ENCODE data around the gene EFHC1. TPM values are rescaled to one million over a fixed set of nuclear protein-coding genes. Genes with fewer than 3 reads are reported as not detected.

The EFHC1 gene
- total RNA-seq, 1 donor from 2014 or later, result 29.0 TPM

DNA sequence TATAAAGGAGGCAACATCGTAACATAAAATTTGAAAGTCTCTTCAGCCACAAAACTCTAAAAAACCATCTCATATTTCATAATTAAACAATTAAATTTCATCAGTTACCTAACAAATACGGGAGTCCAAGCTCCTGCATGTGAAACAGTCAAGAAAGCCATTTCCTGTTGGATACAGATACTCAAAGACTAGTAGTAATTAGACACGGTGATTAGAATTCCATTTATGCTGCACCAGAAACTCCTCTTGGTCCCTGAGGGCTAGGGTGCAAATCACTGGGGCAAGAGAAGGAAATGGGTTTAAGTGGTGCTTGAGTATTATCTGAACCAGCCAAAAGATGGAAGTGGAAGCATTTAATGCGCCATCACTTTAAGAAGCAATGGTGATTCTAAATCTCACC lies 129.3 kb downstream of the EFHC1 start:
- H3K9me3 Mint-ChIP-seq (ENCODE audit: unreplicated experiment), result no peaks in the 10 kb centered on the region
- DNase-seq (ENCODE audit: low spot score), result no peak
- no peak overlapping the region for H3K4me3 Mint-ChIP-seq (ENCODE audit: unreplicated experiment)
- peaks cover 79% of the 10 kb centered on the region for H3K4me1 Mint-ChIP-seq (ENCODE audit: unreplicated experiment)
- H3K36me3 Mint-ChIP-seq (ENCODE audit: low read depth, unreplicated experiment), result peaks cover 20% of the 10 kb centered on the region
- TF ChIP-seq, protein P1, sequence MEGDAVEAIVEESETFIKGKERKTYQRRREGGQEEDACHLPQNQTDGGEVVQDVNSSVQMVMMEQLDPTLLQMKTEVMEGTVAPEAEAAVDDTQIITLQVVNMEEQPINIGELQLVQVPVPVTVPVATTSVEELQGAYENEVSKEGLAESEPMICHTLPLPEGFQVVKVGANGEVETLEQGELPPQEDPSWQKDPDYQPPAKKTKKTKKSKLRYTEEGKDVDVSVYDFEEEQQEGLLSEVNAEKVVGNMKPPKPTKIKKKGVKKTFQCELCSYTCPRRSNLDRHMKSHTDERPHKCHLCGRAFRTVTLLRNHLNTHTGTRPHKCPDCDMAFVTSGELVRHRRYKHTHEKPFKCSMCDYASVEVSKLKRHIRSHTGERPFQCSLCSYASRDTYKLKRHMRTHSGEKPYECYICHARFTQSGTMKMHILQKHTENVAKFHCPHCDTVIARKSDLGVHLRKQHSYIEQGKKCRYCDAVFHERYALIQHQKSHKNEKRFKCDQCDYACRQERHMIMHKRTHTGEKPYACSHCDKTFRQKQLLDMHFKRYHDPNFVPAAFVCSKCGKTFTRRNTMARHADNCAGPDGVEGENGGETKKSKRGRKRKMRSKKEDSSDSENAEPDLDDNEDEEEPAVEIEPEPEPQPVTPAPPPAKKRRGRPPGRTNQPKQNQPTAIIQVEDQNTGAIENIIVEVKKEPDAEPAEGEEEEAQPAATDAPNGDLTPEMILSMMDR (IDR thresholded peaks at IDR 0.05; ENCODE audit: unreplicated experiment), result no peak
- H3K27ac Mint-ChIP-seq (ENCODE audit: unreplicated experiment), result peak overlapping the region; percentile 52
- peaks cover 13% of the 10 kb centered on the region for H3K27me3 Mint-ChIP-seq (ENCODE audit: unreplicated experiment)

DNA sequence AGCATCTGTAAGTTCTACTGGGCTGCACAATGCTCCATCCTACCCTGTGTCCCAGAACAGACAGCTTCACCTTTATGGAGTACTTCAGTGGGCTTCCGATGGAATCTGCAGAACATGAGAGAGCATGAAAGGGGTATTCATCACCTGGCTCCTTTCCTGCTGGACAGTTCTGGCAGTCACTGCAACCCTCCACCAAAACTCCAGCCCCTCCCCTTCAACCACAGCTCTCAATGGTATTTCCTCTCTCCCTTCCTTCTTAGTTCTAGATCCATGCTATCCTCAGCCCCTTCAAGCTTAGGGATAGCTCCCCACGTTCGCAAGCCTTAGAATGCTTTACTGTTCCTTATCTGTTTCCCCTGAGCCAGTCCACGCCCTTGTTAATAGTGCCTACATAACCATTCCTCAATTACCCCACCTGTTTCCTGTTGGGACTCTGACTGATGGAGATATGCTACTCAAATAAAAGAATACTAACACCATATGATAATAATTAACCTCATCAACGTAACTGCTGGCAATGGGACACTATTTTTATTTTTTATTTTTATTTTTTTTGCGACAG lies 130.0 kb downstream of the EFHC1 start:
- Mint-ChIP-seq H3K4me3 (ENCODE audit: unreplicated experiment) (peak overlapping the region; percentile 76), H3K9me3 (ENCODE audit: unreplicated experiment) (no peaks in the 10 kb centered on the region), H3K27me3 (ENCODE audit: unreplicated experiment) (peaks cover 13% of the 10 kb centered on the region), H3K4me1 (ENCODE audit: unreplicated experiment) (peaks cover 74% of the 10 kb centered on the region), H3K36me3 (ENCODE audit: low read depth, unreplicated experiment) (peaks cover 20% of the 10 kb centered on the region), H3K27ac (ENCODE audit: unreplicated experiment) (peak overlapping the region; percentile 88)
- TF ChIP-seq, protein P1 (IDR thresholded peaks at IDR 0.05; ENCODE audit: unreplicated experiment), result no peak
- DNase-seq (ENCODE audit: low spot score), result no peak

DNA sequence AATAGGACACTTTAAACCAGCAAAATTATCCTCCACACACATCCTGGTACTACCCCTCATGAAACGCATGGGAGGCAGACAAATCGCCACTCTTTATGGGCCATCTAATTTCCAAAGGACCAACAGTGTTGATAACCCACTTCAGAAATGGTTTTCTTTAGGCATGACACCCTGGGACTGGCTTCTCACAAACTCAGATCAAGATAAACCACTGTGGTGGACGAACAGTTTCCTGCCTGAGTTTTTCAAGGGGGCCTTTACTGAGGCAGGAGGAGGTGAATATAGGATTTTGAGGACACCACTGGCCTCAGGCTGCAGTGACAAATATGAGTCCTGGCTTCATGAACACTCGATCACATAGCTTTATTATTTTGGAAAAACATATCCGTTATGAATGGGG lies 130.7 kb downstream of the EFHC1 start:
- Mint-ChIP-seq H3K27ac (ENCODE audit: unreplicated experiment) (no peak overlapping the region), H3K27me3 (ENCODE audit: unreplicated experiment) (peaks cover 11% of the 10 kb centered on the region), H3K36me3 (ENCODE audit: low read depth, unreplicated experiment) (peaks cover 17% of the 10 kb centered on the region), H3K9me3 (ENCODE audit: unreplicated experiment) (no peaks in the 10 kb centered on the region), H3K4me1 (ENCODE audit: unreplicated experiment) (peaks cover 68% of the 10 kb centered on the region), H3K4me3 (ENCODE audit: unreplicated experiment) (no peak overlapping the region)
- no peak for DNase-seq (ENCODE audit: low spot score)
- TF ChIP-seq, protein P1 (IDR thresholded peaks at IDR 0.05; ENCODE audit: unreplicated experiment), result no peak

DNA sequence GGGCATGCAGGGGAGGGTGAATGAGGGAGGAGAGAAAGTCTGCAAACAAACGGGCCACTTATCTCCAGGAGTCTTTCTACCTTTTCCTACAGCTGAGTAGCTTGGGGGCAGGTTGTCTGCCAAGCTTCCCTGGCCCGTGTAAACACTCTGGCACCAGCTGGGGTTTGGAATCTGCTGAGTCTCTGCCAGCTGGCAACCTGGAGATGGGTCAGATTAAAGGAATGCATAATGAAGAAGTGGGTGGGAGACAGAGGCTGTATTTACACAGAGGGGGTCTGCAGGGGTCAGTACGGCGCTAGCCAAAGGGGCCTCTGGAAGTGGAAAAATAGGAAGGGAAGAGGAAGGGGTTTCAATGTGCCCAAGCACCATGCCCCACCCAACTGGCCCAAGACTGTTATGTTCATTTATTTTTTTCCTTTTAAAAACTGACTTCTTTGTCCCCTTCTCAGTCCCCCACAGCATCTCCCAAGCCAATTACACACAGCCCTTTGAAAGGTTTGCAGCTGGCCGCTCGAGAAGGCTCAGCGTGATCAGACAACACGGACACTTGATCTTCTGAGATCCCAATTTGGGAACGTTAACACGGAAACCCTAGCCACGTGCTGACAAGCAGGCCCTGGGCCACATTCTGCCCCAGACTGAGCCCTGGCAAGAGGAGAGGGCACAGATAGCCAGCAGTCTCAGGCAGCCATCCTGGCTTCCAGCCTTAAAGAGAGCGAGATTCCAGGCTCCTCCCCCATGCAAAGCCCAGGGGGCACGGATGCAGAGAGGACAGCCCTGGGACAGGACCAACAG lies 131.5 kb downstream of the EFHC1 start:
- Mint-ChIP-seq H3K27me3 (ENCODE audit: unreplicated experiment) (peaks cover 7% of the 10 kb centered on the region), H3K27ac (ENCODE audit: unreplicated experiment) (peak overlapping the region; percentile 0), H3K4me3 (ENCODE audit: unreplicated experiment) (peak overlapping the region; percentile 23), H3K36me3 (ENCODE audit: low read depth, unreplicated experiment) (peaks cover 12% of the 10 kb centered on the region), H3K9me3 (ENCODE audit: unreplicated experiment) (no peaks in the 10 kb centered on the region), H3K4me1 (ENCODE audit: unreplicated experiment) (peaks cover 62% of the 10 kb centered on the region)
- no peak for DNase-seq (ENCODE audit: low spot score)
- TF ChIP-seq, protein P1 (IDR thresholded peaks at IDR 0.05; ENCODE audit: unreplicated experiment), result no peak

DNA sequence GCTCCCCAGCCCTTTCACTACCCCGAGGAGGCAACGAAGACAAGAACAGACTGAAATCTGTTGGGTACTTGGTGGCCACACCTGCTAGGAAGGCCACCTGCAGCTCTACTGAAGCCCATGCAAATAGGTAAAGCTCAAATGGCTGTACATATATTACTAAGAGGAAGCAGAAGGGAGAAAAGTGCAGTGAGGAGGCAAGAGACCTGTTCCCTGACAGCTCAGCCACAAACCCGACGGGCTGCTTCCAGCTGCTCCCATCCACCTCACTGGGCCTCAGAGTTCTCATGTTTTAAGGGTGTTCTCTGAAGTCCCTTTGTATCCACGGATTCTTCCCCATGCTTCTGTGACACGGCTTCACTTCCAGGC lies 132.1 kb downstream of the EFHC1 start:
- DNase-seq (ENCODE audit: low spot score), result no peak
- TF ChIP-seq, protein P1 (IDR thresholded peaks at IDR 0.05; ENCODE audit: unreplicated experiment), result no peak
- H3K27ac Mint-ChIP-seq (ENCODE audit: unreplicated experiment), result no peak overlapping the region
- no peak overlapping the region for H3K4me3 Mint-ChIP-seq (ENCODE audit: unreplicated experiment)
- H3K9me3 Mint-ChIP-seq (ENCODE audit: unreplicated experiment), result no peaks in the 10 kb centered on the region
- H3K36me3 Mint-ChIP-seq (ENCODE audit: low read depth, unreplicated experiment), result peaks cover 7% of the 10 kb centered on the region
- peaks cover 4% of the 10 kb centered on the region for H3K27me3 Mint-ChIP-seq (ENCODE audit: unreplicated experiment)
- peaks cover 56% of the 10 kb centered on the region for H3K4me1 Mint-ChIP-seq (ENCODE audit: unreplicated experiment)
